ENCODE results near the gene TBK1. TPM values are rescaled to one million over a fixed set of nuclear protein-coding genes. Genes with fewer than 3 reads are reported as not detected.

The TBK1 gene
- 15.0 to 30.7 TPM (median 25.2 TPM) in 5 replicates for total RNA-seq (2022; extraction: Qiagen RNA extraction; ENCODE audit: low read depth)

GRCh38 chr12:64451687-64452558, at the start of gene TBK1:
TSS of gene TBK1 (plus strand) at chr12:64452120. CDS start at chr12:64455871, 3,751 bp downstream.

GRCh38 chr12:64403707-64404469, 48.0 kb upstream of the TBK1 start, which contains the start of gene XPOT:
TSS of gene XPOT (plus strand) at chr12:64404392. CDS start at chr12:64410036, 5,644 bp downstream.

Other genes with a start within 250 kb of the TBK1 start
- gene KICS2, start 229.8 kb upstream of the TBK1 start, total RNA-seq (2022; extraction: Qiagen RNA extraction; ENCODE audit: low read depth), result 6.9 to 8.6 TPM (median 8.4 TPM) in 5 replicates
- gene C12orf56, start 61.4 kb upstream of the TBK1 start, total RNA-seq (2022; extraction: Qiagen RNA extraction; ENCODE audit: low read depth), result 0.06 TPM in 1 of 5 replicates, not detected in the others
- 39.9 to 55.5 TPM (median 51.1 TPM) in 5 replicates for gene XPOT, start 47.7 kb upstream of the TBK1 start, total RNA-seq (2022; extraction: Qiagen RNA extraction; ENCODE audit: low read depth)
- 27.0 to 31.4 TPM (median 30.7 TPM) in 5 replicates for gene RASSF3, start 158.4 kb downstream of the TBK1 start, total RNA-seq (2022; extraction: Qiagen RNA extraction; ENCODE audit: low read depth)

Measured in A549 treated with RU486 at 1 μM for 4 hours (cell line).